ENCODE results near the gene CARD9. TPM values are rescaled to one million over a fixed set of nuclear protein-coding genes. Genes with fewer than 3 reads are reported as not detected.

Gene CARD9
- total RNA-seq, 1 experiment from 2014 or later: 5.6 TPM

DNA sequence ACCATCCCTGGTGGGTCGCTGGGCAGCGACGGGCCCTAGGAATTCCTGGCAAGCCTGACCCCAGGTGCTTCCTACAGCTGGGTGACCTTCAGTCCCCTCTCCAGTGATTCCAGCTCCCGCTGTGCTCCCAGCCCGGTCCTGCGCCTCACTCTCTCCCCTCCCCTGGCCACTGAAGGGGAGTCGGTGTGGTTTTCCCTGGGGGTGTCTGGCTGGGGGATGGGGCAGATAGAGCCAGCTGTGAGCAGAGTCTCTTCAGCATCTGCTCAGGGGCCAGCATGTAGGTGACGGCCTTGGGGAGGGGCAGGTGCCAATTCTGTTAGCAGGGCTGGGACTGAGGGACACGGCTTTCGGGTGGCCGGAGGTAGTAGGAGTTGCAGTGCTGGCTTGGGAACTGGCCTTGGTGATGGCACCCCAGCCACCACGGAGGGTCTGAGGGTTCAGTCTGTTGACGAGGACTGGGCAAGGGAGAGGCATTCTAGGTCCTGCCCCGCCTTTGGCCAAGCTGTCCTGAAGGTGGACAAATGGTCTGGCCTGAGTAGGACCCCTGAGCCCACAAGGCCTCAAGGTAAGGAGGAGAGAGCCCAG, 43.0 kb downstream of the CARD9 start:
- Mint-ChIP-seq H3K4me1 (peaks cover 9 to 11% of the 10 kb centered on the region in 2 experiments), H3K4me3 (no peak overlapping the region), H3K27me3 (ENCODE audit: low read depth) (no peaks in the 10 kb centered on the region), H3K9me3 (no peaks in the 10 kb centered on the region), H3K36me3 (ENCODE audit: insufficient read depth in 1 of 3, low read depth in 3 of 3) (no peaks in the 10 kb centered on the region; a peak in 1 of 7 replicates), H3K27ac (peak overlapping the region in 1 of 3 experiments; percentile 34; a peak in 3 of 7 replicates)
- Histone ChIP-seq H3K79me1 (ENCODE audit: insufficient read depth, low read depth, low read length, poor library complexity, severe bottlenecking) (peaks cover 2% of the 10 kb centered on the region), H3K23me2 (ENCODE audit: insufficient read length, low read depth, low read length, poor library complexity, severe bottlenecking) (no peaks in the 10 kb centered on the region), H2BK15ac (ENCODE audit: low read depth, low read length) (no peak overlapping the region), H3K27ac (ENCODE audit: insufficient read length, low read depth, low read length) (no peak overlapping the region), H4K91ac (ENCODE audit: insufficient read length, low read depth, low read length) (no peak overlapping the region), H3K9me3 (ENCODE audit: control insufficient read depth, low read depth, low read length) (no peaks in the 10 kb centered on the region), H3K4ac (ENCODE audit: low read depth, low read length) (no peak overlapping the region), H3K14ac (ENCODE audit: insufficient read depth, low read length) (no peak overlapping the region), H3T11ph (ENCODE audit: low read length) (no peak overlapping the region), H2AFZ (ENCODE audit: low read length) (no peak overlapping the region), H3K9ac (ENCODE audit: extremely low read depth, insufficient read length, low read length) (no peak overlapping the region), H2AK5ac (ENCODE audit: insufficient read length, low read length) (no peak overlapping the region), H2BK120ac (ENCODE audit: low read depth, low read length, poor library complexity, severe bottlenecking) (no peak overlapping the region), H2BK12ac (ENCODE audit: insufficient read length, low read depth, low read length) (no peak overlapping the region), H3K27me3 (ENCODE audit: insufficient read depth, low read length) (no peaks in the 10 kb centered on the region), H4K5ac (ENCODE audit: insufficient read length, low read depth, low read length) (no peak overlapping the region), H4K8ac (replicated peaks; ENCODE audit: insufficient read length, low read depth, low read length) (no peak overlapping the region), H3K4me2 (ENCODE audit: insufficient read depth, insufficient read length, low read length) (no peak overlapping the region), H2BK20ac (ENCODE audit: low read depth, low read length, poor library complexity, severe bottlenecking) (no peak overlapping the region), H3K18ac (ENCODE audit: insufficient read length, low read depth, low read length) (no peak overlapping the region), H2BK5ac (ENCODE audit: insufficient read length, low read length) (no peak overlapping the region), H3K4me1 (ENCODE audit: insufficient read depth, low read length) (peaks cover 4% of the 10 kb centered on the region; the same call in 1 of the 2 replicates), H3K23ac (ENCODE audit: insufficient read length, low read depth, low read length) (no peak overlapping the region), H4K20me1 (ENCODE audit: control insufficient read depth, insufficient read depth, insufficient read length) (no peaks in the 10 kb centered on the region), H3K79me2 (ENCODE audit: insufficient read depth, low read length) (peaks cover 2% of the 10 kb centered on the region; the same call in 1 of the 2 replicates), H3K56ac (ENCODE audit: insufficient read length, low read depth, low read length) (no peak overlapping the region)
- WGBS (ENCODE audit: extremely low coverage, insufficient read length, low lambda C conversion rate): no CpG with 5 or more reads among the region's 14 CpGs
- no peak for DNase-seq
- TF ChIP-seq, protein P1, sequence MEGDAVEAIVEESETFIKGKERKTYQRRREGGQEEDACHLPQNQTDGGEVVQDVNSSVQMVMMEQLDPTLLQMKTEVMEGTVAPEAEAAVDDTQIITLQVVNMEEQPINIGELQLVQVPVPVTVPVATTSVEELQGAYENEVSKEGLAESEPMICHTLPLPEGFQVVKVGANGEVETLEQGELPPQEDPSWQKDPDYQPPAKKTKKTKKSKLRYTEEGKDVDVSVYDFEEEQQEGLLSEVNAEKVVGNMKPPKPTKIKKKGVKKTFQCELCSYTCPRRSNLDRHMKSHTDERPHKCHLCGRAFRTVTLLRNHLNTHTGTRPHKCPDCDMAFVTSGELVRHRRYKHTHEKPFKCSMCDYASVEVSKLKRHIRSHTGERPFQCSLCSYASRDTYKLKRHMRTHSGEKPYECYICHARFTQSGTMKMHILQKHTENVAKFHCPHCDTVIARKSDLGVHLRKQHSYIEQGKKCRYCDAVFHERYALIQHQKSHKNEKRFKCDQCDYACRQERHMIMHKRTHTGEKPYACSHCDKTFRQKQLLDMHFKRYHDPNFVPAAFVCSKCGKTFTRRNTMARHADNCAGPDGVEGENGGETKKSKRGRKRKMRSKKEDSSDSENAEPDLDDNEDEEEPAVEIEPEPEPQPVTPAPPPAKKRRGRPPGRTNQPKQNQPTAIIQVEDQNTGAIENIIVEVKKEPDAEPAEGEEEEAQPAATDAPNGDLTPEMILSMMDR (conservative IDR thresholded peaks at IDR 0.05): no peak

Measured in H9 (cell line).